Left renal pelvis (tissue), 4 donors: Measurements from ENCODE around the gene SLC35G6. TPM values are rescaled to one million over a fixed set of nuclear protein-coding genes. Genes with fewer than 3 reads are reported as not detected.

Experiments used
- DNase-seq, 4 donors: peaks; one replicate each; pipeline ENCODE4 v3.0.0-alpha.2; 2013; ENCODE audit warnings: low read depth in 4 of 4, low spot score in 3 of 4
- polyA plus RNA-seq, 4 donors: library from polyadenylated mRNA; unstranded; fragments of 120-200 nt; gene quantifications; one replicate each; pipeline ENCODE4 v1.2.1, GENCODE V29; 2013; ENCODE audit not compliant: insufficient read length in 4 of 4

SLC35G6 gene
- polyA plus RNA-seq, 4 donors, result 0.12 to 0.46 TPM; not detected in 2

DNA sequence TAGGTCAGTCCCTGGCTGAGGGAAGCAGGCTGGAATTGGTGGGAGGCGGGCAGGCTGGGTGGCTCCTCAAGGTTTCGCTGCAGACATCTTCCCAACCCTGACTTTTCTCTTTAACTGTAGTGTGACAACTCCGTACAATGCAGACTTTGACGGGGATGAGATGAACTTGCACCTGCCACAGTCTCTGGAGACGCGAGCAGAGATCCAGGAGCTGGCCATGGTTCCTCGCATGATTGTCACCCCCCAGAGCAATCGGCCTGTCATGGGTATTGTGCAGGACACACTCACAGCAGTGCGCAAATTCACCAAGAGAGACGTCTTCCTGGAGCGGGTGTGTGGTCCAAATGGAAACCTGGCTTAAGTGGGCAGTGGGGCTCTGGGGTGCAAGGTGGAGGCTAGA is 17.9 kb downstream of the SLC35G6 start:
- DNase-seq, result no peak

DNA sequence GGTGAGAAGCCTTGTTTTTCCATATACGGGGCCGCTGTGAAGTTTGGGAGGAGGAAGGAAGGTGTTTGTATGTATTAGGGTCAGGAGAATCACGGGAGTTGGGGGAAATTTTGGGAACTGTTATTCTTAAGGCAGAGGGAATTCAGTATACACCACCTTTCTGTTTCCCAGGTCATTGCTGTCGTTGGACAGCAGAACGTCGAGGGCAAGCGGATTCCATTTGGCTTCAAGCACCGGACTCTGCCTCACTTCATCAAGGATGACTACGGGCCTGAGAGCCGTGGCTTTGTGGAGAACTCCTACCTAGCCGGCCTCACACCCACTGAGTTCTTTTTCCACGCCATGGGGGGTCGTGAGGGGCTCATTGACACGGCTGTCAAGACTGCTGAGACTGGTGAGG is 20.5 kb downstream of the SLC35G6 start:
- DNase-seq, result no peak

DNA sequence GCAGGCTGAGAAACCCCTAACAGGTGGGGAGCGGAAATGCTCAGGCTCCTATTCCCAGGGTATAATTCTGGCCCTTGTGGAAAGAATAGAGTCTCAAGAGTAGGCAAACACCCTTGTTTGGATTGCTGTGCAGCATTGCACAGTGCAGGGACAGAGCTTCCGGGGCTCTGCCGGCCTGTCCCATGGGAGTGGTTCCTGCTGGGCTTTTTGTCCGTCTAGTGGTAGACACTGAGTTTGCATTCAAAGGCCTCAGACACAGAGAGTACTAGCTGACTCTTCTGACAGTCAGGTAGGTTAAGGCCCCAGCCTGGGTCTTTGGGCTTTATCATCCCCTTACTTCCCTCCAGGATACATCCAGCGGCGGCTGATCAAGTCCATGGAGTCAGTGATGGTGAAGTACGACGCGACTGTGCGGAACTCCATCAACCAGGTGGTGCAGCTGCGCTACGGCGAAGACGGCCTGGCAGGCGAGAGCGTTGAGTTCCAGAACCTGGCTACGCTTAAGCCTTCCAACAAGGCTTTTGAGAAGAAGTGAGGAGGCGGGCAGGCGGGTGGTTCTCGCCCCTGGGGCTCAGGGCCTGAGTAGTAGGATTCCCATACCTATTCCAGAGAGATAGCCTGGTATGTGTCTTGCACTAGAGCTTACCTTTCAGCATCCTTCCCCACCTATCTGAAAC is 21.1 kb downstream of the SLC35G6 start:
- DNase-seq, result no peak

DNA sequence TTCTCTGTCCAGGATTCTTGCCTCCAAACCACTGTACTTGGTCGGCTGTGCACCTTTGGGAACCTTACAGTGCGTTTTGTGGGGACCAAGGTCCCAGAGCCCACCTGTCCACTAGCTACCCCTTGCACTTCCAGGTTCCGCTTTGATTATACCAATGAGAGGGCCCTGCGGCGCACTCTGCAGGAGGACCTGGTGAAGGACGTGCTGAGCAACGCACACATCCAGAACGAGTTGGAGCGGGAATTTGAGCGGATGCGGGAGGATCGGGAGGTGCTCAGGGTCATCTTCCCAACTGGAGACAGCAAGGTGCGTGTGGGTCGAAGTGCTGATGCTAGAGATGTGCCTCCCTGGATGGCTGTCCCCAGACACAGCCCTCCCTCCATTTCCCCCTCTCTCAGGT is 21.7 kb downstream of the SLC35G6 start:
- DNase-seq, result no peak

DNA sequence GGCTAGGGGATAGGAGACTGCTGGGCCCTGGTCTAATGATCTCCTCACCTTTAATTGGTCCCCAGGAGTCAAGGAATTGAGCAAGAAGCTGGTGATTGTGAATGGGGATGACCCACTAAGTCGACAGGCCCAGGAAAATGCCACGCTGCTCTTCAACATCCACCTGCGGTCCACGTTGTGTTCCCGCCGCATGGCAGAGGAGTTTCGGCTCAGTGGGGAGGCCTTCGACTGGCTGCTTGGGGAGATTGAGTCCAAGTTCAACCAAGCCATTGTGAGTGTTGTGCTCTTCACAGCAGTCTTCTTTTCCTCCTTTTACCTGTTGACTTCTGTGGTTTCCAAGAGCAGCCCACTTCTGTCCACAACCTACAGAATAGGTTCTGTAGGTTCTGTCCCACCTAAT is 22.3 kb downstream of the SLC35G6 start:
- no peak for DNase-seq

DNA sequence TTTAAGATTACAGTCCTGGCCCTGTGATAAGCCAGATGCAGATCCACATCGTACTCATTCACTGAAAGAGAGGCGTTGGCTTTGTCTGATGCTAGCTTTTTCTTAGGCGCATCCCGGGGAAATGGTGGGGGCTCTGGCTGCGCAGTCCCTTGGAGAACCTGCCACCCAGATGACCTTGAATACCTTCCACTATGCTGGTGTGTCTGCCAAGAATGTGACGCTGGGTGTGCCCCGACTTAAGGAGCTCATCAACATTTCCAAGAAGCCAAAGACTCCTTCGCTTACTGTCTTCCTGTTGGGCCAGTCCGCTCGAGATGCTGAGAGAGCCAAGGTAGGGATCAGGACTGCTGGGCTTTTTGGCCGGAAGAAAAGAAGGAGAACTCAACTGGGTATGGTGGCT is 26.9 kb downstream of the SLC35G6 start:
- DNase-seq, result no peak

DNA sequence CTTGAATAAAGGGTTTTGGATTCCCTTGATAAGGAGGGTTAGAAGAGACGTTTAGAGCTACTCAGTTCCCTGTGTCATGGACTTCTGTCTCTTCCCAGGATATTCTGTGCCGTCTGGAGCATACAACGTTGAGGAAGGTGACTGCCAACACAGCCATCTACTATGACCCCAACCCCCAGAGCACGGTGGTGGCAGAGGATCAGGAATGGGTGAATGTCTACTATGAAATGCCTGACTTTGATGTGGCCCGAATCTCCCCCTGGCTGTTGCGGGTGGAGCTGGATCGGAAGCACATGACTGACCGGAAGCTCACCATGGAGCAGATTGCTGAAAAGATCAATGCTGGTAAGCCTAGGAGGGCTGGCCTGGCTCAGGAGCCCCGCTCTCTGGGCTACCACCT is 27.6 kb downstream of the SLC35G6 start:
- no peak for DNase-seq

DNA sequence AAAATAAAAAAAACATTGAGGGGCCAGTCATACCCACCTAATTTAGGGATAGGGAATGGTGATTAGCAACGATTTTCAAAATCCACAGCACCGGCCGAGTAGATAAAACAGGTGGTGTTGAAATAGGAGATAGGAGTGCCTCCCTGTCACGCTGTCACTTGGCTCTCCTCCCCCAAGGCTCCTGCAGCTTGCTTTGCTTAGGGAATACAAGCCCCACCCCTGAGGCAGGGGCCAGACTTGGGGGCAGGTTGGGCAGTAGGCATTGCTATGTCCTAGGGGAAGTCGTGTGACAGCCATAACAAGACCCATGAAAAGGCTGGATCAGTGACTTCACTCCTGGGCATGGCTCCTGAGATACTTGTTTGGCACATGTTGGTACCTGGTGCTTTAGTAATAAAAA is 28.7 kb downstream of the SLC35G6 start:
- no peak for DNase-seq

DNA sequence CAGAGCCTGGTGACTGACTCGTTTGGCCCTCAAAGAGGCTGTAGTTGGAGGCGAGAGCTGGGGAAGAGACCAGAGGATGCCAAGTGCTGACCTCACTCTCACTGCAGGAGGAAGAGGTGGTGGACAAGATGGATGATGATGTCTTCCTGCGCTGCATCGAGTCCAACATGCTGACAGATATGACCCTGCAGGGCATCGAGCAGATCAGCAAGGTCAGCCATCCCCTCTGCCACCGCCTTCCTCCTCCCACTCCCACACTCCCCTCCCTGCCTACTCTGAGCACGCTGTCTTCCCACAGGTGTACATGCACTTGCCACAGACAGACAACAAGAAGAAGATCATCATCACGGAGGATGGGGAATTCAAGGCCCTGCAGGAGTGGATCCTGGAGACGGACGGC is 29.9 kb downstream of the SLC35G6 start:
- no peak for DNase-seq

DNA sequence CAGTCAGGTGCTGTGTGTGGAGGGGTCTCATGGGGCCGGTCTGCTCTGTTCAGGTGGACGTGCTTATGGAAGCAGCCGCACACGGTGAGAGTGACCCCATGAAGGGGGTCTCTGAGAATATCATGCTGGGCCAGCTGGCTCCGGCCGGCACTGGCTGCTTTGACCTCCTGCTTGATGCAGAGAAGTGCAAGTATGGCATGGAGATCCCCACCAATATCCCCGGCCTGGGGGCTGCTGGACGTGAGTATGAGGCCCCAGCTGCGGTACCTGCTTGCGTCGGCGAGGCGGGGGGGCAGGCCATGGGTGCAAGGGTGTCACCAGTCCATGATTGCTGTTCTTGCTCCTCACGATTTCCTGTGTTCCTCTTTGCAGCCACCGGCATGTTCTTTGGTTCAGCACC is 30.9 kb downstream of the SLC35G6 start:
- DNase-seq, result no peak

DNA sequence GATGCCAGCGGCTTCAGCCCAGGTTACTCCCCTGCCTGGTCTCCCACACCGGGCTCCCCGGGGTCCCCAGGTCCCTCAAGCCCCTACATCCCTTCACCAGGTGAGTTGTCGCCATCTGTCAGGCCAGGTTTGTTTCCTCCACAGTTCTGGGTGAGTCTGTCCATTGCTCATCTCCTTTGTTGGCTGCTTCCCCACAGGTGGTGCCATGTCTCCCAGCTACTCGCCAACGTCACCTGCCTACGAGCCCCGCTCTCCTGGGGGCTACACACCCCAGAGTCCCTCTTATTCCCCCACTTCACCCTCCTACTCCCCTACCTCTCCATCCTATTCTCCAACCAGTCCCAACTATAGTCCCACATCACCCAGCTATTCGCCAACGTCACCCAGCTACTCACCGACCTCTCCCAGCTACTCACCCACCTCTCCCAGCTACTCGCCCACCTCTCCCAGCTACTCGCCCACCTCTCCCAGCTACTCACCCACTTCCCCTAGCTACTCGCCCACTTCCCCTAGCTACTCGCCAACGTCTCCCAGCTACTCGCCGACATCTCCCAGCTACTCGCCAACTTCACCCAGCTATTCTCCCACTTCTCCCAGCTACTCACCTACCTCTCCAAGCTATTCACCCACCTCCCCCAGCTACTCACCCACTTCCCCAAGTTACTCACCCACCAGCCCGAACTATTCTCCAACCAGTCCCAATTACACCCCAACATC is 31.7 kb downstream of the SLC35G6 start:
- no peak for DNase-seq

DNA sequence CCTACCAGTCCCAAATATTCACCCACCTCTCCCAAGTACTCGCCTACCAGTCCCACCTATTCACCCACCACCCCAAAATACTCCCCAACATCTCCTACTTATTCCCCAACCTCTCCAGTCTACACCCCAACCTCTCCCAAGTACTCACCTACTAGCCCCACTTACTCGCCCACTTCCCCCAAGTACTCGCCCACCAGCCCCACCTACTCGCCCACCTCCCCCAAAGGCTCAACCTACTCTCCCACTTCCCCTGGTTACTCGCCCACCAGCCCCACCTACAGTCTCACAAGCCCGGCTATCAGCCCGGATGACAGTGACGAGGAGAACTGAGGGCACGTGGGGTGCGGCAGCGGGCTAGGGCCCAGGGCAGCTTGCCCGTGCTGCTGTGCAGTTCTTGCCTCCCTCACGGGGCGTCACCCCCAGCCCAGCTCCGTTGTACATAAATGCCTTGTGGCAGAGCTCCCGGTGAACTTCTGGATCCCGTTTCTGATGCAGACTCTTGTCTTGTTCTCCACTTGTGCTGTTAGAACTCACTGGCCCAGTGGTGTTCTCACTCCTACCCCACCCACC is 32.7 kb downstream of the SLC35G6 start:
- no peak for DNase-seq

DNA sequence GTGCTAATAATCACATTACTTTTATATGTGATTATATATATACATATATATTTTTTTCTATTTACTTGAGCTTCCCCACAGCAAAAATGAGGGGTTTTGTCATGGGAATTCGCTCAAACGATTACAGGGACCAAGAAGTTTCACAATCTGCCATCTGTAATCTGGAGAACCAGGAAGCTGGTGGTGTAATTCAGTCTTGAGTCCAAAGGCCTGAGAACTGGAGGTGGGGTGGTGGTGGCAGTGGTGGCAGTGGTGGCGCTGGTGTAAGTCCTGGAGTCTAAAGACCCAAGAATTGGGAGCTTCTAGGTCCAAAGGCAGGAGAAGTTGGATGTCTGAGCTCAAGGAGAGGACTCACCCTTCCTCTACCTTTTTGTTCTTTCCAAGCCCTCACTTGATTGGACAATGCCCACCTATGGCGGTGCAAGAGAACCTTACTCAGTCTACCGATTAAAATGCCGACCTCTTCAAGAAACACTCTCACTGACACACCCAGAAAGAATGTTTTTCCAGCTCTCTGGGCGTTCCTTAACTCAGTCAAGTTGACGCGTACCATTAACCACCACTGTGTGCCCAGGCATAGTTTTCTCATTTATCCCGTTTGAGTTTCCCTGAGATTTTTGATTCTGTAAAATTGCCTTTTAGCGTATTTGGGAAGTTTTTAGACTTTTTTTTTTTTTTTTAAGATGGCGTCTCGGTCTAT is 34.8 kb downstream of the SLC35G6 start:
- DNase-seq, result no peak

DNA sequence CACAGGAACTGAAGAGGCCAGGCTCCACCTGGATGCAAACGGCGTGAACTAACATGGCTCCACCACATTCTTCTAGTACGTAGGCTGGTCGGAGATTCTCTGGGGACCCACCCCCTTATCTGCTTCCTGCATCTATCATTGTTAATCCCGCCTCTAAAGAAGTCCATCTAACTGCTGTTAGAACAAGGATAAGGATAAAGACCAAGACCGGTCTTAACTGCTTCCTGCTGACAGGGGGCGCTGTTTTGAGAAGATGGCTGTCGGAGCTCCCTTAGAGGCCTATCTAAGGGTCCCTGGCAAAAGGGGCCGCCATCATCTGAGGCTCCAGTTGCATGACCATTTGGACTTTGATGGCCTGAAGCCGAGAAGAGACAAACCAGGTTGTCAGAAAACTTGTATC is 41.8 kb downstream of the SLC35G6 start:
- no peak for DNase-seq

DNA sequence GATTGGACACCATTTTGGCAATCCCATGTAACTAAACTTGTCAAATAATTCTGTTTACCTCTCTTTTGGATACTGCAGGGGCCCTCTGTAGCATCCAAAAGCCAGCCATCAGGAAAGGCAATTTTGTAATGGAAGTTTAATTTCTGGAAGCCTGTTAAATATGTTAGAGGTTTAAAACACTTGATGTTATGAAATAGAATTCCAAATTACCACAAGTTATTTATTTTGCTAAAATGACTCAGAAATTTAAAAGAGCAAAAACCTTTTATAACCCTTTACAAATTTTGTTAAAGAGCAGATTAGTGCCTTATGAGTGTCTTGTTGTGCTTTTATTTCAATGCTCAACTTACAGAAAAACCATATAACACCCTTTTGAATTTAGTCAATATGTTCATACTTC is 47.6 kb downstream of the SLC35G6 start:
- DNase-seq, result no peak

DNA sequence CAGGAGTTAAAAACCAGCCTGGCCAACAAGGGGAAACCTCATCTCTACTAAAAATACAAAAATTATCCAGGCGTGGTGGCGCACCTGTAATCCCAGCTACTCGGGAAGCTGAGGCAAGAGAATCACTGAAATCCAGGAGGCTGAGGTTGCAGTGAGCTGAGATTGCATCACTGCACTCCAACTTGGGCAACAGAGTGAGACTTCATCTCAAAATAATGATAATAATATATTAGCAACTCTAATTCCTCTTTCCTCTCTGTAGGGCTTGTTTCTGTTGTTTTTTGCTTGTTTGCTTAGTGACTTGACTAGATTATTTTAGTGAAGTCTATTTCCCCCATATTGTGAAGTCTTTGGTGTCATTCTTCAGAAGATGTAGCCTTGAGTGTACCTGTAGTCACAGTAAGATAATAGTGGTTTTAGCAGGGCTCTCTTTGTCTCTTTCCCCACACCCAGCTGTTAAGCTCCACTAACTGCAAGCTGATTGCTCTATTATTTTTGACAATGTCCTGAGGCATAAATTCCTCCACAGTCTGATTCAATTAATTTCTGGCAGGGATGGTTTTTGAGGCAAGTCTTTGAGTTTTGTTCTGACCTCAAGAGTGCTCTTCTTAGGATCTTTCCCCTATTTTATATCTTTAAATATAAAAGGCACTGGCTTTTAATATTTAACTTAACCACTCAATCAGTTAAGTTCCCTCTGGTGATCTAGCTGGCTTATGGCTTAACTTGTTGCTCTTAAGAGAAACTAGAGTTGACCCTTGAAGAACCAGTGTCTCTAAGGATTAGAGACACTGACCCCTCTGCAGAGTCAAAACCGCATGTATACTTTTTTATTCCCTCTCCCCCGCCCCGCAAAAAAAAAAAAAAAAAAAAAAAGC is 49.0 kb downstream of the SLC35G6 start:
- DNase-seq, result no peak

Other genes starting within 250 kb of the SLC35G6 start
- 10 to 100 TPM; 46.3 to 70.6 (median 51.4) TPM for gene DVL2, start 246.9 kb upstream of the SLC35G6 start, polyA plus RNA-seq
- gene PHF23, start 242.0 kb upstream of the SLC35G6 start, polyA plus RNA-seq, result 10 to 100 TPM; 39.1 to 62.6 (median 52.5) TPM
- gene GABARAP, start 239.0 kb upstream of the SLC35G6 start, polyA plus RNA-seq, result 100 to 1,000 TPM; 327 to 487 (median 427) TPM
- gene CTDNEP1, start 229.7 kb upstream of the SLC35G6 start, polyA plus RNA-seq, result 100 to 1,000 TPM; 146 to 158 (median 156) TPM
- 10 to 100 TPM; 45.9 to 53.5 (median 48.1) TPM for gene ELP5, start 229.2 kb upstream of the SLC35G6 start, polyA plus RNA-seq
- gene CLDN7, start 219.0 kb upstream of the SLC35G6 start, polyA plus RNA-seq, result 10 to 100 TPM in 3 of 4 donors, 1 to 10 TPM in 1; 1.3 to 58.7 (median 50.8) TPM
- 1 to 10 TPM; 1.5 to 2.8 (median 1.9) TPM for gene SLC2A4, start 199.7 kb upstream of the SLC35G6 start, polyA plus RNA-seq
- gene YBX2, start 186.8 kb upstream of the SLC35G6 start, polyA plus RNA-seq, result 1 to 10 TPM; 1.9 to 4.1 (median 2.7) TPM
- gene EIF5A, start 173.8 kb upstream of the SLC35G6 start, polyA plus RNA-seq, result 100 to 1,000 TPM; 247 to 327 (median 311) TPM
- gene GPS2, start 166.1 kb upstream of the SLC35G6 start, polyA plus RNA-seq, result 100 to 1,000 TPM in 1 of 4 donors, 10 to 100 TPM in 3; 73.8 to 104 (median 90.1) TPM
- 10 to 100 TPM; 25.7 to 43.8 (median 27.8) TPM for gene NEURL4, start 152.1 kb upstream of the SLC35G6 start, polyA plus RNA-seq
- 10 to 100 TPM in 2 of 4 donors, 1 to 10 TPM in 2; 6.9 to 11.0 (median 8.8) TPM for gene ACAP1, start 144.9 kb upstream of the SLC35G6 start, polyA plus RNA-seq
- 10 to 100 TPM; 10.9 to 12.1 (median 11.6) TPM for gene KCTD11, start 129.3 kb upstream of the SLC35G6 start, polyA plus RNA-seq
- gene TMEM95, start 126.3 kb upstream of the SLC35G6 start, polyA plus RNA-seq, result not detected
- gene TNK1, start 100.4 kb upstream of the SLC35G6 start, polyA plus RNA-seq, result 1 to 10 TPM in 3 of 4 donors, under 1 TPM in 1; 1.00 to 6.1 (median 5.2) TPM
- gene PLSCR3, start 86.9 kb upstream of the SLC35G6 start, polyA plus RNA-seq, result 10 to 100 TPM; 30.3 to 48.7 (median 39.6) TPM
- gene TMEM256, start 77.3 kb upstream of the SLC35G6 start, polyA plus RNA-seq, result 10 to 100 TPM; 52.8 to 90.1 (median 80.5) TPM
- 10 to 100 TPM; 21.4 to 55.8 (median 32.8) TPM for gene NLGN2, start 73.6 kb upstream of the SLC35G6 start, polyA plus RNA-seq
- gene SPEM1, start 61.1 kb upstream of the SLC35G6 start, polyA plus RNA-seq, result not detected
- gene SPEM2, start 55.8 kb upstream of the SLC35G6 start, polyA plus RNA-seq, result under 1 TPM in 1 of 4 donors, not detected in 3; 0.18 TPM
- not detected for gene SPEM3, start 52.6 kb upstream of the SLC35G6 start, polyA plus RNA-seq
- 1 to 10 TPM; 1.1 to 4.8 (median 3.8) TPM for gene TMEM102, start 46.0 kb upstream of the SLC35G6 start, polyA plus RNA-seq
- 10 to 100 TPM in 1 of 4 donors, 1 to 10 TPM in 3; 5.6 to 17.1 (median 8.5) TPM for gene FGF11, start 41.9 kb upstream of the SLC35G6 start, polyA plus RNA-seq
- gene CHRNB1, start 36.4 kb upstream of the SLC35G6 start, polyA plus RNA-seq, result 10 to 100 TPM in 2 of 4 donors, 1 to 10 TPM in 2; 9.0 to 15.1 (median 9.8) TPM
- 10 to 100 TPM; 36.1 to 46.1 (median 43.4) TPM for gene ZBTB4, start 1.8 kb upstream of the SLC35G6 start, polyA plus RNA-seq
- gene POLR2A, start 2.9 kb downstream of the SLC35G6 start, polyA plus RNA-seq, result 100 to 1,000 TPM; 105 to 159 (median 123) TPM
- gene TNFSF12, start 67.6 kb downstream of the SLC35G6 start, polyA plus RNA-seq, result 10 to 100 TPM; 20.3 to 43.5 (median 25.8) TPM
- 10 to 100 TPM in 3 of 4 donors, 1 to 10 TPM in 1; 7.1 to 15.7 (median 12.7) TPM for gene TNFSF13, start 77.3 kb downstream of the SLC35G6 start, polyA plus RNA-seq
- gene SENP3, start 80.5 kb downstream of the SLC35G6 start, polyA plus RNA-seq, result 10 to 100 TPM; 57.4 to 83.0 (median 73.6) TPM
- gene CD68, start 98.2 kb downstream of the SLC35G6 start, polyA plus RNA-seq, result 10 to 100 TPM; 32.3 to 70.7 (median 54.9) TPM
- gene MPDU1, start 102.4 kb downstream of the SLC35G6 start, polyA plus RNA-seq, result 100 to 1,000 TPM in 3 of 4 donors, 10 to 100 TPM in 1; 75.1 to 114 (median 112) TPM
- 10 to 100 TPM in 1 of 4 donors, 1 to 10 TPM in 3; 2.5 to 10.5 (median 3.6) TPM for gene SOX15, start 108.6 kb downstream of the SLC35G6 start, polyA plus RNA-seq
- gene FXR2, start 133.5 kb downstream of the SLC35G6 start, polyA plus RNA-seq, result 10 to 100 TPM; 42.8 to 55.0 (median 45.2) TPM
- gene SAT2, start 146.4 kb downstream of the SLC35G6 start, polyA plus RNA-seq, result 100 to 1,000 TPM in 3 of 4 donors, 10 to 100 TPM in 1; 86.6 to 152 (median 114) TPM
- gene SHBG, start 148.7 kb downstream of the SLC35G6 start, polyA plus RNA-seq, result 1 to 10 TPM; 2.3 to 5.1 (median 4.0) TPM
- gene ATP1B2, start 169.5 kb downstream of the SLC35G6 start, polyA plus RNA-seq, result 10 to 100 TPM; 18.3 to 27.3 (median 20.5) TPM
- gene TP53, start 206.0 kb downstream of the SLC35G6 start, polyA plus RNA-seq, result 10 to 100 TPM; 45.1 to 75.9 (median 70.2) TPM
- gene WRAP53, start 207.0 kb downstream of the SLC35G6 start, polyA plus RNA-seq, result 10 to 100 TPM in 3 of 4 donors, 1 to 10 TPM in 1; 9.0 to 17.0 (median 12.8) TPM
- gene EFNB3, start 223.8 kb downstream of the SLC35G6 start, polyA plus RNA-seq, result 10 to 100 TPM; 19.8 to 32.6 (median 23.4) TPM
- gene DNAH2, start 236.3 kb downstream of the SLC35G6 start, polyA plus RNA-seq, result under 1 TPM; 0.29 to 0.49 (median 0.38) TPM